Neural cell (in vitro differentiated cells): Measurements from ENCODE around the gene CELSR1. TPM values are rescaled to one million over a fixed set of nuclear protein-coding genes. Genes with fewer than 3 reads are reported as not detected.

Experiments
- H2AFZ ChIP-seq: fragments of 200-600, 300-800 bp; sonication (generic), shearing (Covaris generic); 2 replicates; pipeline ENCODE4 v1.6.0; 2014; ENCODE audit warnings: low read depth, mild to moderate bottlenecking, antibody characterized with exemption, low read length, moderate library complexity
- H3F3A ChIP-seq: fragments of 200-600 bp; shearing (Covaris generic); 2 replicates; pipeline ENCODE4 v1.6.1; 2016; ENCODE audit warnings: mild to moderate bottlenecking, moderate library complexity, mixed read lengths, antibody characterized with exemption, low read length; ENCODE audit not compliant: insufficient read depth, poor library complexity, severe bottlenecking
- H3K27ac ChIP-seq: fragments of 200-600, 300-800 bp; sonication (generic), shearing (Covaris generic); 2 replicates; pipeline ENCODE4 v1.5.1; 2014; ENCODE audit warnings: mild to moderate bottlenecking, low read length, moderate library complexity
- H3K27me3 ChIP-seq: fragments of 300-800, 200-600 bp; sonication (generic), shearing (Covaris generic); 2 replicates; pipeline ENCODE4 v1.6.0; 2014; ENCODE audit warnings: mild to moderate bottlenecking, low read depth, low read length, moderate library complexity; ENCODE audit not compliant: insufficient read depth
- H3K36me3 ChIP-seq: fragments of 300-800, 200-600 bp; sonication (generic), shearing (Covaris generic); 2 replicates; pipeline ENCODE4 v1.5.1; 2014; ENCODE audit warnings: mild to moderate bottlenecking, antibody characterized with exemption, low read length, moderate library complexity; ENCODE audit not compliant: insufficient read depth
- H3K4me2 ChIP-seq: fragments of 300-800, 200-600 bp; sonication (generic), shearing (Covaris generic); 2 replicates; pipeline ENCODE4 v1.6.0; 2014; ENCODE audit warnings: mild to moderate bottlenecking, low read length
- H3K4me3 ChIP-seq: fragments of 300-800, 200-600 bp; sonication (generic), shearing (Covaris generic); 2 replicates; pipeline ENCODE4 v1.5.1; 2014; ENCODE audit warnings: mild to moderate bottlenecking, low read length, moderate library complexity
- H3K79me2 ChIP-seq: fragments of 200-600 bp; shearing (Covaris generic); replicated peaks from 2 replicates; pipeline ENCODE4 v1.6.0; 2014; ENCODE audit warnings: mild to moderate bottlenecking, low read length, moderate library complexity; ENCODE audit not compliant: insufficient read depth
- H3K9ac ChIP-seq: fragments of 300-800, 200-600 bp; sonication (generic), shearing (Covaris generic); 2 replicates; pipeline ENCODE4 v1.6.1; 2016; ENCODE audit warnings: mild to moderate bottlenecking, low read length, mixed read lengths
- H3K9me2 ChIP-seq: fragments of 200-600 bp; shearing (Covaris generic); 2 replicates; pipeline ENCODE4 v1.6.1; 2016; ENCODE audit warnings: mild to moderate bottlenecking, low read length, mixed read lengths; ENCODE audit not compliant: insufficient read depth
- H3K9me3 ChIP-seq: fragments of 200-600, 300-800 bp; sonication (generic), shearing (Covaris generic); 2 replicates; pipeline ENCODE4 v1.6.1; 2016; ENCODE audit warnings: mild to moderate bottlenecking, mixed run types, low read length, moderate library complexity, mixed read lengths
- H4K20me1 ChIP-seq: fragments of 200-600 bp; shearing (Covaris generic); 2 replicates; pipeline ENCODE4 v1.6.1; 2016; ENCODE audit warnings: mild to moderate bottlenecking, mixed run types; ENCODE audit not compliant: insufficient read depth
- CTCF ChIP-seq: fragments of 450-650 bp; IDR thresholded peaks from 2 replicates; pipeline ENCODE4 v1.5.1; 2014; ENCODE audit warnings: antibody characterized with exemption, mild to moderate bottlenecking, moderate library complexity; ENCODE audit not compliant: poor library complexity, severe bottlenecking
- EP300 ChIP-seq: fragments of 450-650 bp; conservative IDR thresholded peaks from 2 replicates; pipeline ENCODE4 v1.6.1; 2014; ENCODE audit warnings: antibody characterized with exemption, mild to moderate bottlenecking, moderate library complexity; ENCODE audit not compliant: poor library complexity, severe bottlenecking
- EZH2 ChIP-seq: fragments of 200-600, 300-800 bp; shearing (Covaris generic), sonication (generic); IDR thresholded peaks from 2 replicates; pipeline ENCODE4 v1.6.1; 2014; ENCODE audit warnings: antibody characterized with exemption, low read length, borderline replicate concordance, mild to moderate bottlenecking; ENCODE audit not compliant: insufficient read depth, poor library complexity, severe bottlenecking
- MXI1 ChIP-seq: fragments of 450-650 bp; conservative IDR thresholded peaks from 2 replicates; pipeline ENCODE4 v1.6.1; 2014; ENCODE audit warnings: antibody characterized with exemption, mild to moderate bottlenecking; ENCODE audit not compliant: poor library complexity, severe bottlenecking
- POLR2AphosphoS5 ChIP-seq: IDR thresholded peaks from 2 replicates; pipeline ENCODE4 v1.6.1; 2012
- RAD21 ChIP-seq: fragments of 450-650 bp; conservative IDR thresholded peaks from 2 replicates; pipeline ENCODE4 v1.6.1; 2014; ENCODE audit warnings: antibody characterized with exemption, mild to moderate bottlenecking, moderate library complexity
- SMC3 ChIP-seq: fragments of 450-650 bp; conservative IDR thresholded peaks from 2 replicates; pipeline ENCODE4 v1.6.1; 2014; ENCODE audit warnings: antibody characterized with exemption, mild to moderate bottlenecking, moderate library complexity; ENCODE audit not compliant: poor library complexity
- TAF1 ChIP-seq: IDR thresholded peaks from 2 replicates; pipeline ENCODE4 v1.6.1; 2012; ENCODE audit warnings: low read depth
- polyA plus RNA-seq: library from polyadenylated mRNA; depleted of rRNA; stranded (reverse); fragments of >200 nt; gene quantifications from 2 replicates; pipeline ENCODE4 v1.2.3, GENCODE V29; 2014
- TF ChIP-seq, protein P1 (sequence below): IDR thresholded peaks from 2 replicates; pipeline ENCODE4 v1.6.1; 2012; ENCODE audit warnings: borderline replicate concordance

Gene CELSR1
- polyA plus RNA-seq, 1 donor from 2014 or later: 0.14 TPM

- Histone ChIP-seq H3K4me2 (no peak overlapping the region), H3F3A (no peaks in the 10 kb centered on the region), H3K79me2 (no peaks in the 10 kb centered on the region), H2AFZ (no peak overlapping the region), H4K20me1 (no peaks in the 10 kb centered on the region), H3K27ac (no peak overlapping the region), H3K9me3 (peaks cover 9% of the 10 kb centered on the region), H3K9me2 (no peaks in the 10 kb centered on the region), H3K27me3 (peaks cover 13% of the 10 kb centered on the region), H3K36me3 (no peaks in the 10 kb centered on the region), H3K4me3 (no peak overlapping the region), H3K9ac (no peak overlapping the region)
- TF ChIP-seq, protein P1, sequence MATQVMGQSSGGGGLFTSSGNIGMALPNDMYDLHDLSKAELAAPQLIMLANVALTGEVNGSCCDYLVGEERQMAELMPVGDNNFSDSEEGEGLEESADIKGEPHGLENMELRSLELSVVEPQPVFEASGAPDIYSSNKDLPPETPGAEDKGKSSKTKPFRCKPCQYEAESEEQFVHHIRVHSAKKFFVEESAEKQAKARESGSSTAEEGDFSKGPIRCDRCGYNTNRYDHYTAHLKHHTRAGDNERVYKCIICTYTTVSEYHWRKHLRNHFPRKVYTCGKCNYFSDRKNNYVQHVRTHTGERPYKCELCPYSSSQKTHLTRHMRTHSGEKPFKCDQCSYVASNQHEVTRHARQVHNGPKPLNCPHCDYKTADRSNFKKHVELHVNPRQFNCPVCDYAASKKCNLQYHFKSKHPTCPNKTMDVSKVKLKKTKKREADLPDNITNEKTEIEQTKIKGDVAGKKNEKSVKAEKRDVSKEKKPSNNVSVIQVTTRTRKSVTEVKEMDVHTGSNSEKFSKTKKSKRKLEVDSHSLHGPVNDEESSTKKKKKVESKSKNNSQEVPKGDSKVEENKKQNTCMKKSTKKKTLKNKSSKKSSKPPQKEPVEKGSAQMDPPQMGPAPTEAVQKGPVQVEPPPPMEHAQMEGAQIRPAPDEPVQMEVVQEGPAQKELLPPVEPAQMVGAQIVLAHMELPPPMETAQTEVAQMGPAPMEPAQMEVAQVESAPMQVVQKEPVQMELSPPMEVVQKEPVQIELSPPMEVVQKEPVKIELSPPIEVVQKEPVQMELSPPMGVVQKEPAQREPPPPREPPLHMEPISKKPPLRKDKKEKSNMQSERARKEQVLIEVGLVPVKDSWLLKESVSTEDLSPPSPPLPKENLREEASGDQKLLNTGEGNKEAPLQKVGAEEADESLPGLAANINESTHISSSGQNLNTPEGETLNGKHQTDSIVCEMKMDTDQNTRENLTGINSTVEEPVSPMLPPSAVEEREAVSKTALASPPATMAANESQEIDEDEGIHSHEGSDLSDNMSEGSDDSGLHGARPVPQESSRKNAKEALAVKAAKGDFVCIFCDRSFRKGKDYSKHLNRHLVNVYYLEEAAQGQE: no peak
- TF ChIP-seq SMC3 (no peak), RAD21 (no peak), MXI1 (no peak), CTCF (no peak), POLR2AphosphoS5 (no peak), EZH2 (no peak), EP300 (no peak), TAF1 (no peak)
Observed at GRCh38 chr22:46533070-46533833, 4.2 kb downstream of the CELSR1 start.

- H3K9ac ChIP-seq: no peak overlapping the region
- H3K9me2 ChIP-seq: no peaks in the 10 kb centered on the region
- no peak overlapping the region for H2AFZ ChIP-seq
- H4K20me1 ChIP-seq: no peaks in the 10 kb centered on the region
- H3K4me2 ChIP-seq: no peak overlapping the region
- peaks cover 9% of the 10 kb centered on the region for H3K9me3 ChIP-seq
- H3F3A ChIP-seq: no peaks in the 10 kb centered on the region
- H3K4me3 ChIP-seq: no peak overlapping the region
- H3K36me3 ChIP-seq: no peaks in the 10 kb centered on the region
- TF ChIP-seq SMC3 (no peak), EZH2 (no peak), MXI1 (no peak), TAF1 (no peak), EP300 (no peak), RAD21 (no peak), CTCF (no peak), POLR2AphosphoS5 (no peak)
- TF ChIP-seq, protein P1: no peak
- no peak overlapping the region for H3K27ac ChIP-seq
- no peaks in the 10 kb centered on the region for H3K79me2 ChIP-seq
- peaks cover 6% of the 10 kb centered on the region for H3K27me3 ChIP-seq
Observed at GRCh38 chr22:46532416-46532815, 5.0 kb downstream of the CELSR1 start.
